Measurements from ENCODE around the gene INPP5K. TPM values are rescaled to one million over a fixed set of nuclear protein-coding genes. Genes with fewer than 3 reads are reported as not detected.
"Not testable (repeated sequence)": the region's sequence is repeated elsewhere in the genome, so short reads cannot be mapped to it uniquely, and the experiment has no call there.

Gene INPP5K
- total RNA-seq, 2 donors from 2014 or later: 48.4 to 51.2 TPM

DNA sequence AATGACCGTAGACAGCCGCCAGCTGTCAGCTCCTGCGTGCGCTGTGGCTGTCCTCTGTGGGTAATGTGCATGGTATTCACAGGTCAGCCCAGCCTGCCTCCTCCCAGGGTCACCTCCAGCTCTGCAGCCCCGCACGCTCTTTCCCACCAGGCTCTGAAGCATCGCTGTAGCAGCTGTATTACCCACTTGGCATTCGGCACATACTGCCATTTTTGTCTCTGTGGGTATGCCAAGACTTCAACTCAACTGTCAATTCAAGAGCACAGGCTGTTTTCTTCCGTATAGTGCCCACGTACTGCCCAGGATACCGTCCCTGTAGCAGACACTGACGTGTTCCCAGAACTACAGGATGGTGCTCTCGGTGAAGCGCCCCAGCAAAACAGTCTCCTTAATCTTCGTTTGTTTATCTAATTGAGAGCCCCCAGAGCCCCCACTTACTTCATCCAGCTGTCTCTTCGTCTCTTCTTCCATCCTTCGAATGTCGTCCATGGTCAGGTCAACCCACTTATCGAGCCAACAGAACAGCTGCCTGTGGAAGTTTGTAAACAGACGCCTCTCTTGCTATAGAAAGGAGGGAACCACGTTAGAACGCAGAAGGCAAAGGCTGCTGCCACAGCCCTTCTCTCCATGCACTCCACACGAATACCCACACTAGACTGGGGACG is 17.4 kb upstream of the INPP5K start:
- DNase-seq: no peak
- Mint-ChIP-seq H3K27me3 (ENCODE audit: low read depth) (no peaks in the 10 kb centered on the region), H3K4me3 (no peak overlapping the region), H3K9me3 (no peaks in the 10 kb centered on the region), H3K27ac (no peak overlapping the region), H3K4me1 (ENCODE audit: low read depth) (no peaks in the 10 kb centered on the region), H3K36me3 (ENCODE audit: insufficient read depth in 2 of 2) (no peaks in the 10 kb centered on the region)
- no peak for ATAC-seq (replicated peaks in 1 of 2)

- ATAC-seq (replicated peaks in 1 of 2) (peak; percentile 75 to 77), DNase-seq (peak; percentile 51 to 53)
- Mint-ChIP-seq H3K27ac (no peak overlapping the region), H3K4me1 (ENCODE audit: low read depth) (no peaks in the 10 kb centered on the region), H3K9me3 (no peaks in the 10 kb centered on the region), H3K4me3 (no peak overlapping the region), H3K36me3 (ENCODE audit: insufficient read depth in 2 of 2) (peaks cover 0 to 4% of the 10 kb centered on the region in 2 donors), H3K27me3 (ENCODE audit: low read depth) (no peaks in the 10 kb centered on the region)
These were observed 16.6 kb upstream of the INPP5K start for GRCh38 chr17:1532836-1533602.

- no peaks in the 10 kb centered on the region for H3K9me3 Mint-ChIP-seq
- ATAC-seq (replicated peaks in 1 of 2) (no peak), DNase-seq (no peak)
- H3K27ac Mint-ChIP-seq: peak overlapping the region; percentile 95
- H3K4me1 Mint-ChIP-seq (ENCODE audit: low read depth): no peaks in the 10 kb centered on the region
- H3K36me3 Mint-ChIP-seq (ENCODE audit: insufficient read depth in 2 of 2): peaks cover 0 to 4% of the 10 kb centered on the region in 2 donors
- no peak overlapping the region for H3K4me3 Mint-ChIP-seq
- no peaks in the 10 kb centered on the region for H3K27me3 Mint-ChIP-seq (ENCODE audit: low read depth)
These were observed 13.5 kb upstream of the INPP5K start for GRCh38 chr17:1529863-1530262.

DNA sequence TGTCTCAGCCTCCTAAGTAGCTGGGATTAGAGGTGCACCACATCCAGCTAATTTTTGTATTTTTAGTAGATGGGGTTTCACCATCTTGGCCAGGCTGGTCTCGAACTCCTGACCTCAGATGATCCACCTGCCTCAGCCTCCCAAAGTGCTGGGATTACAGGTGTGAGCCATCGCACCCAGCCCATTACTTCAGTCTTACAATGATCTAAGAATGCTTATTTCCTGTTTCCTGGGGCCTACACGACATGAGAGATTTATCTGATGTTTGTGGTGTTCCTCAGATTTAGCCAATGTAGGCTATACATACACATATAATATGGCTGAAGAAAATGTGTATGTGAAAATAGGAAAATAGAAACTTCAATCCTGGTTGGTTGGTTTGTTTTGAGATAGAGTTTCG is 10.5 kb upstream of the INPP5K start:
- not testable (repeated sequence) for H3K4me1 Mint-ChIP-seq (ENCODE audit: low read depth); H3K4me3 Mint-ChIP-seq; H3K9me3 Mint-ChIP-seq; H3K27me3 Mint-ChIP-seq (ENCODE audit: low read depth); H3K36me3 Mint-ChIP-seq (ENCODE audit: insufficient read depth in 2 of 2); DNase-seq
- peak overlapping the region; percentile 83 for H3K27ac Mint-ChIP-seq
- peak in 1 of 2 donors; percentile 11 for ATAC-seq (replicated peaks in 1 of 2)

DNA sequence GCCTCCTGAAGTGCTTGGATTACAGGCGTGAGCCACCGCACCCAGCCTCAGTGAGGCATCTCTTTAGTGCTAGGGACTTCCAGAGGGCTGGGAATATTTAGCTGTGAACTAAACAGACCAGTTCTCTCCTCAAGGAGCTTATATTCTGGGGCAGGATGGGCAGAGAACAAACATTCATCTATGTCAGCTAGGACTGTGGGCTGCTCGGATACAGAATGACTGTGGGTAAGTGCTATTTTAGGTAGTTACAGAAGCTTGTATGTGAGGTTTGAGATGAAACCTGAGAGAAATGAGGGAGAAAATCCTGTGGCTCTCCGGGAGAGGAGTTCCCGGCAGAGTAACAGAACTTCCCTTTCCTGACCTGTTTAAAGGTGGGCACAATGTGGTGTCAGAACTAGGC is 6.2 kb upstream of the INPP5K start:
- Mint-ChIP-seq H3K27me3 (ENCODE audit: low read depth) (no peaks in the 10 kb centered on the region), H3K9me3 (no peaks in the 10 kb centered on the region), H3K4me3 (no peak overlapping the region), H3K4me1 (ENCODE audit: low read depth) (peaks cover 12% of the 10 kb centered on the region), H3K36me3 (ENCODE audit: insufficient read depth in 2 of 2) (peaks cover 0 to 3% of the 10 kb centered on the region in 2 donors), H3K27ac (no peak overlapping the region)
- ATAC-seq (replicated peaks in 1 of 2): no peak
- DNase-seq: no peak

DNA sequence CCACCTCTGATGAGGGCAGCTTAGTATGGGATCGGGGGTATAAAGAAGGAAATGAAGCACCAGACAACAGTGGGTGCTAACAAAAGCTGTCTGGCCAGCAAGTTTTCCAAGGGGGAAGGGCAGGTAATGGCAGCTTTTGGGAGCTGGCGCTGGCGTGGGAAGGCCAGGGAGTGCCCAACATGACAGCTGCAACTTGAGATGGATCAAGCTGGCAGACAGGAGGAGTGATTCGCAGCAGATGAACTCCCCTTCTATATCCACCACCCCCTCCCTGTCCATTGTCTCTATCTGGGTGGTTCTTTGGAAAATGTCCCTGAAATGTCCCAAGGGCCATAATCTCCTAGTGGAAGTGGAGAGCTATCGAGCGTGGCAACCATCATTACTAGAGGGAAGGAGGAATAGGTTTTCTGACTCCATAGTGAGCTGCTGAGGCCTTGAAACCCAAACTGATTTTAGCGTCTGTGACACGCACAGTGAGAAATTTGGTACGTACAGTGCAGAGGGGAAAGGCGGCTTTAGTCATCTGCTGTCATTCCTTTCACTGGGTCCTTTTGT is 4.8 kb upstream of the INPP5K start:
- DNase-seq (no peak), ATAC-seq (replicated peaks in 1 of 2) (no peak)
- H3K27me3 Mint-ChIP-seq (ENCODE audit: low read depth): no peaks in the 10 kb centered on the region
- H3K27ac Mint-ChIP-seq: no peak overlapping the region
- H3K4me3 Mint-ChIP-seq: no peak overlapping the region
- peaks cover 0 to 3% of the 10 kb centered on the region in 2 donors for H3K36me3 Mint-ChIP-seq (ENCODE audit: insufficient read depth in 2 of 2)
- H3K9me3 Mint-ChIP-seq: no peaks in the 10 kb centered on the region
- H3K4me1 Mint-ChIP-seq (ENCODE audit: low read depth): peaks cover 15% of the 10 kb centered on the region

DNA sequence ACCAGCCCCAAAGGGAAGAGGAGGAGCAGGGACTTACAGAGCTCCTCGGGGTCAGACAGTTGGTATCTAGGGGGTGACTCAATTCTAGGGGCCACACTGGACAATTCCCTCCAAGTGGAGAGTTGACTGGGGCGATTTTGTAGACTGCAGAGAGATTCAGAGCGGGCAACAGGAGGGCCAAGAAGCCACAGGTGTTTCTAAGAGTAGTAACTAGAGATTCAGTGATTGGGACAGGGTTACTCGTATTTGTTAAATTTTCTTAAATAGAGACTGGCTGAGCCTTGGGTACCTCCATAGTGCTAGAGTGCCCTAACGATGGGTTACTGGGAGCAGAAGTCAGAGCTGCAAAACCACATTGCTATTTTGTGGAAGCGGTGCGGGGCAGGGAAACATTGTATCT is 3.3 kb upstream of the INPP5K start:
- Mint-ChIP-seq H3K27me3 (ENCODE audit: low read depth) (no peaks in the 10 kb centered on the region), H3K4me3 (no peak overlapping the region), H3K4me1 (ENCODE audit: low read depth) (peaks cover 28% of the 10 kb centered on the region), H3K27ac (no peak overlapping the region), H3K36me3 (ENCODE audit: insufficient read depth in 2 of 2) (peaks cover 0 to 3% of the 10 kb centered on the region in 2 donors), H3K9me3 (no peaks in the 10 kb centered on the region)
- no peak for ATAC-seq (replicated peaks in 1 of 2)
- no peak for DNase-seq

DNA sequence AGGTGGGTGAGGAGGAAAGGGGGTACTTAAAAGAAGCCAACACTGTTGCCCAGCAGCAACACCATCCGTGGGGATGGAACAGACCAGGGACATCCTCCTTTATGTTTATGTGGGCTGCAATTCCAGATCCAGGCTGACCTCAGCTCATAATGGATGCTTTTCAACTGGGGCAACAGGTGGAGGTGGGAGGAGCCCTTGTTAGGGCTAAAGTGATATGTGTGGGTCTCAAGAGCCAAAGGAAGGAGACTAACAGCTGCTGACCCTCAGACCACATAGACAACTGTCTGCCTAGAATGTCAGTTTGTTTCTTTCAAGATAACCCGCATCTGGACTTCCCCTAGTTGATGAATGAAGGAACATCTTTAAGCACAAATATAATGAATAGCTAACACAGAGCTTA is 2.0 kb upstream of the INPP5K start:
- no peaks in the 10 kb centered on the region for H3K27me3 Mint-ChIP-seq (ENCODE audit: low read depth)
- peaks cover 32% of the 10 kb centered on the region for H3K4me1 Mint-ChIP-seq (ENCODE audit: low read depth)
- no peak overlapping the region for H3K27ac Mint-ChIP-seq
- H3K36me3 Mint-ChIP-seq (ENCODE audit: insufficient read depth in 2 of 2): peaks cover 0 to 3% of the 10 kb centered on the region in 2 donors
- ATAC-seq (replicated peaks in 1 of 2) (no peak), DNase-seq (no peak)
- peak overlapping the region; percentile 89 to 95 for H3K4me3 Mint-ChIP-seq
- H3K9me3 Mint-ChIP-seq: no peaks in the 10 kb centered on the region

DNA sequence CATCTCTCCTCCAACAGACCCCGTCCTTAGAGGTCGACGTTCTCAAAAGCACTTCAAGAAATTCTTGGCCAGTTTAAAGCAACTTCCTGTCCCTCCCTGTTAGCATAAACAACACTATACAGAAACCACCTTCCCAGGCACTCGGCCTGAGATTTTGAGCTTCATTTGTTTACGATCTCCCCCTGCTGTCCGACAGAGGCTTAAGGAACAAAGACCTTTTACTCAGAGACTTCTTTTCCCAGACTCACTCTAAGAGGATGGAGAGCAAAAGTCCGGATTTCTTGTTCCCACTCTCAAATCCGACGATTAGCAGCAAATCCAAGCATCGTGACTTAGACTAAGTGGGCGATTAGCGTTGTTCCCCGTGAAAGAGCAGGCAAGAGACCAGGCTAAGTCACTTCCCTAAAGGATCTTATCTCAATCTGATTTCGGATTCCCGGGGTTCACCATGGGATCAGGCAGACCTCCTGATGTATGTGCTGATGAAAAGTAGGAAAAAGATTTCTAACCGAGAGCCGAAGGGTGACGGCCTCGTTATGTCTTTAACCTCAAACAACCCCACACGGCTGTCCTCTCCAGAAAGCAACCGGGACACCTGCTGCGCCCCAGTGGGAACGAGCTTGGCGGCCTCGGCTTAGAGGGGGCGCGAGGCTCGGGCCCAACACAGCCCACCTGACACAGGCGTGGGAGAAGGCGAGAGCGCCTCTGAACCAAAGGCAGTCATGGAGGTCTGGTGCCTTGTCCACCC is 598 bp downstream of the INPP5K start:
- ATAC-seq (replicated peaks in 1 of 2) (peak; percentile 10 to 23), DNase-seq (peak; percentile 54 to 63)
- H3K4me3 Mint-ChIP-seq: peak overlapping the region; percentile 89 to 95
- H3K27ac Mint-ChIP-seq: peak overlapping the region; percentile 93
- H3K27me3 Mint-ChIP-seq (ENCODE audit: low read depth): no peaks in the 10 kb centered on the region
- peaks cover 0 to 3% of the 10 kb centered on the region in 2 donors for H3K36me3 Mint-ChIP-seq (ENCODE audit: insufficient read depth in 2 of 2)
- H3K9me3 Mint-ChIP-seq: no peaks in the 10 kb centered on the region
- peaks cover 36% of the 10 kb centered on the region for H3K4me1 Mint-ChIP-seq (ENCODE audit: low read depth)

DNA sequence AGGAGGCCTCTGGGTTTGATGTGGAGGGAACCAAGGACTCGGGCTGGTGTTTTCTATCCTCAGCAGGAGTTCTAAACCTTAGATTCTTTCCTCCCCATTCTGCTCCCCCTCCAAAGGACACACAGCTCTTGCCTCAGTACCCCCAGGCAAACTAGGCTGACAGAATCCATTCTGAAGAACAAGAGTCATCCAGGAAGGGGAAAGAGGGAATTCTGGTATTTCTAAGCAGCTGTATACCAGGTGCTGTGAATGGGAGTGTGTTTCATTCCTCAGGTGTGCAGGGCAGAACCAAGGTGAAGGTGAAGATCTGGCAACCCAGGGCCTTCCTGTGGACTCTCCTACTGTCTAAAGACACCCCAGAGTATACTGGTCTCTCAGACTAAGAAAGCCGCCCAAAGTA is 4.1 kb downstream of the INPP5K start:
- ATAC-seq (replicated peaks in 1 of 2): no peak
- H3K9me3 Mint-ChIP-seq: no peaks in the 10 kb centered on the region
- no peak overlapping the region for H3K4me3 Mint-ChIP-seq
- H3K36me3 Mint-ChIP-seq (ENCODE audit: insufficient read depth in 2 of 2): no peaks in the 10 kb centered on the region
- H3K27me3 Mint-ChIP-seq (ENCODE audit: low read depth): no peaks in the 10 kb centered on the region
- no peak for DNase-seq
- no peak overlapping the region for H3K27ac Mint-ChIP-seq
- peaks cover 22% of the 10 kb centered on the region for H3K4me1 Mint-ChIP-seq (ENCODE audit: low read depth)

- ATAC-seq (replicated peaks in 1 of 2) (no peak), DNase-seq (no peak)
- Mint-ChIP-seq H3K27me3 (ENCODE audit: low read depth) (no peaks in the 10 kb centered on the region), H3K4me3 (no peak overlapping the region), H3K4me1 (ENCODE audit: low read depth) (peaks cover 21% of the 10 kb centered on the region), H3K9me3 (no peaks in the 10 kb centered on the region), H3K36me3 (ENCODE audit: insufficient read depth in 2 of 2) (no peaks in the 10 kb centered on the region), H3K27ac (no peak overlapping the region)
These were observed 4.6 kb downstream of the INPP5K start for GRCh38 chr17:1511756-1512321.

DNA sequence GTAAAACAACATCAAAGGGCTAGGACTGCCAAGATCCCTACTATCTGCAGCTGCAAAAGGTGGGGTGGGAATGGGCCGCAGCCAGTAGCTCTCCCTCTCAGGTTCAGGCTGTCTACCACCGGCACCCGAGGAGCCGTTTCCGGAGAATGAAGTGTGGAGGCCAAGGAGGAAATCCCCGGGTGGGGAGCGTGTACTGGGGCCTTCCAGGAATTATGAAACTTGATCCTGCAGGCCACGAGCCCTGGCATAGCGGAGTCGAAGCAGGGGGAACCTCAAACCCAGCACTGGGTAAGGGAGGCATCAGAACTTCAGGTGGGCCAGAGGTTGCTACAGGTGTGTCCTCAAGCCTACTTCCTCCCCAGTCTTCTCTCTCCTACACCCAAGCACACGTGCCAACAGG is 5.1 kb downstream of the INPP5K start:
- no peaks in the 10 kb centered on the region for H3K36me3 Mint-ChIP-seq (ENCODE audit: insufficient read depth in 2 of 2)
- H3K4me1 Mint-ChIP-seq (ENCODE audit: low read depth): peaks cover 21% of the 10 kb centered on the region
- no peaks in the 10 kb centered on the region for H3K27me3 Mint-ChIP-seq (ENCODE audit: low read depth)
- no peak for DNase-seq
- H3K4me3 Mint-ChIP-seq: no peak overlapping the region
- no peak for ATAC-seq (replicated peaks in 1 of 2)
- H3K27ac Mint-ChIP-seq: no peak overlapping the region
- no peaks in the 10 kb centered on the region for H3K9me3 Mint-ChIP-seq

Data from activated T-cell treated with anti-CD3 and anti-CD28 coated beads, Interleukin-2, amount 50 U/mL, for 72 hours (primary cell).